Stimulated activated naive B cell treated with anti-CD40 and anti-IgM and Interleukin-4, amounts not matched to agents 10 μg/mL and 1 μg/mL and 100 μg/mL, for 72 hours (primary cell): ENCODE data around the gene FBXL7.

Experiments
- ATAC-seq, 2 donors: fragments of 150-1000 bp; cut with Tn5 transposase; replicated peaks; 2 replicates each; pipeline ENCODE4 v1.10.0; 2021; ENCODE audit warnings: moderate library complexity in 1 of 2
- DNase-seq: peaks from one replicate; pipeline ENCODE4 v3.0.0; 2021
- H3K27ac Mint-ChIP-seq: one replicate; pipeline ENCODE4 v1.8.0; 2022; ENCODE audit warnings: mild to moderate bottlenecking, mixed read lengths
- H3K27me3 Mint-ChIP-seq, 2 donors: one replicate each; pipeline ENCODE4 v1.8.0; 2022; ENCODE audit warnings: mixed read lengths in 2 of 2
- H3K36me3 Mint-ChIP-seq, 2 donors: one replicate each; pipeline ENCODE4 v1.8.0; 2022; ENCODE audit warnings: mixed read lengths in 2 of 2, mild to moderate bottlenecking in 1 of 2
- H3K4me1 Mint-ChIP-seq, 2 donors: one replicate each; pipeline ENCODE4 v1.8.0; 2022; ENCODE audit warnings: mixed read lengths in 2 of 2, mild to moderate bottlenecking in 1 of 2
- H3K4me3 Mint-ChIP-seq, 2 donors: one replicate each; pipeline ENCODE4 v1.8.0; 2022; ENCODE audit warnings: mild to moderate bottlenecking in 2 of 2, mixed read lengths in 2 of 2, moderate library complexity in 1 of 2
- H3K9me3 Mint-ChIP-seq, 2 donors: one replicate each; pipeline ENCODE4 v1.8.0; 2022; ENCODE audit warnings: mixed read lengths in 2 of 2, mild to moderate bottlenecking in 1 of 2

Gene FBXL7

DNA sequence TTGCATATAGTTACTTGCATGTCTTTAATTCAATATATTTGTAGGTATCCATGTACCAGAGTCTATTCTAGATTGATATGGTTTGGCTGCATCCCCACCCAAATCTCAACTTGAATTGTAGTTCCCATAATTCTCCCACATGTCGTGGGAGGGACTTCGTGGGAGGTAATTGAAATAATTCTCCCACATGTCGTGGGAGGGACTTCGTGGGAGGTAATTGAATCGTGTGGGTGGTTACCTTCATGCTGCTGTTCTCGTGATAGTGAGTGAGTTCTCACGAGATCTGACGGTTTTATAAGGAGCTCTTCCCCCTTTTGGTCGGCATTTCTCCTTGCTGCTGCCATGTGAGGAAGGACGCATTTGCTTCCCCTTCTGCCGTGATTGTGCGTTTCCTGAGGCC, 16.5 kb downstream of the FBXL7 start:
- no peak for DNase-seq
- ATAC-seq = no peak
- no peak overlapping the region for H3K4me3 Mint-ChIP-seq
- no peak overlapping the region for H3K27ac Mint-ChIP-seq
- peaks cover 7 to 11% of the 10 kb centered on the region in 2 donors for H3K9me3 Mint-ChIP-seq
- no peaks in the 10 kb centered on the region for H3K4me1 Mint-ChIP-seq
- H3K36me3 Mint-ChIP-seq = no peaks in the 10 kb centered on the region
- H3K27me3 Mint-ChIP-seq = no peaks in the 10 kb centered on the region

DNA sequence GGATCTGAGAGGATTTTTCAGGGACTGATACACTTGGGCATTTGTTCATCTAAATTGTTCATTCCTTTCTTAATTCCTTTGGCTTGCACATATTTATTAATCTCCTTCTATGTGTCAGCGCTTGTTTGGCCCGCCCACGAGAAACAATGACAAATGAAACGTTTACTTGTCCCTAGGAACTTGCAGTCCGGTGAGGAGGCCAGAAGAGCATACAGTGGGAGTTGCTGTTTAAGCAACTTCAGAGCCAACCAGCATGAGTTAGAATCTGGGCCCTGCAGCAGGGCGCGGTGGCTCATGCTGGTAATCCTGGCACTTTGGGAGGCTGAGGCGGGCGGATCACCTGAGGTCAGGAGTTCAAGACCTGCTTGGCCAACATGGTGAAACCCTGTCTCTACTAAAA, 18.8 kb downstream of the FBXL7 start:
- peaks cover 7 to 14% of the 10 kb centered on the region in 2 donors for H3K9me3 Mint-ChIP-seq
- no peak for ATAC-seq
- H3K27me3 Mint-ChIP-seq = no peaks in the 10 kb centered on the region
- no peaks in the 10 kb centered on the region for H3K36me3 Mint-ChIP-seq
- H3K4me3 Mint-ChIP-seq = no peak overlapping the region
- DNase-seq = no peak
- no peaks in the 10 kb centered on the region for H3K4me1 Mint-ChIP-seq
- no peak overlapping the region for H3K27ac Mint-ChIP-seq

DNA sequence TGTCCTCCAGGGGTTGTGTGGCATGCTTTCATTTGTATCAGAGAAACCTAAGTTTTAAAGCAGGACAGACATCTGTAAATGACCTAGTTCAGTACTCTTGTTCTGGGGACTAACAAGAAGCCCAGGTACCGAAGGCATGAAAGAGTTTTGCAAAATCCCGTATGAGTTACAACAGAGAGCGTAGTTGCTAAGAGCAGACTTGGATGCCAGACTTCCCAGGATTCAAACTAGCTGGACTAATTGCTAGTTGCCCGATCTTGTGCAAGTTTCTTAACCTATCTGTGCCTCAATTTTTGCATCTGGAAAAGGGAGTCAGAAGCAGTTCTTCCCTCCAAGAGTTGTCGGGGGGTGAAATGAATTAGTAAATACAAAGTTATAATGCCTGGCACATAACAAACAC, 20.9 kb downstream of the FBXL7 start:
- no peak overlapping the region for H3K27ac Mint-ChIP-seq
- no peak for ATAC-seq
- H3K4me1 Mint-ChIP-seq = no peaks in the 10 kb centered on the region
- H3K9me3 Mint-ChIP-seq = peaks cover 9 to 16% of the 10 kb centered on the region in 2 donors
- H3K4me3 Mint-ChIP-seq = no peak overlapping the region
- no peaks in the 10 kb centered on the region for H3K36me3 Mint-ChIP-seq
- no peak for DNase-seq
- no peaks in the 10 kb centered on the region for H3K27me3 Mint-ChIP-seq

DNA sequence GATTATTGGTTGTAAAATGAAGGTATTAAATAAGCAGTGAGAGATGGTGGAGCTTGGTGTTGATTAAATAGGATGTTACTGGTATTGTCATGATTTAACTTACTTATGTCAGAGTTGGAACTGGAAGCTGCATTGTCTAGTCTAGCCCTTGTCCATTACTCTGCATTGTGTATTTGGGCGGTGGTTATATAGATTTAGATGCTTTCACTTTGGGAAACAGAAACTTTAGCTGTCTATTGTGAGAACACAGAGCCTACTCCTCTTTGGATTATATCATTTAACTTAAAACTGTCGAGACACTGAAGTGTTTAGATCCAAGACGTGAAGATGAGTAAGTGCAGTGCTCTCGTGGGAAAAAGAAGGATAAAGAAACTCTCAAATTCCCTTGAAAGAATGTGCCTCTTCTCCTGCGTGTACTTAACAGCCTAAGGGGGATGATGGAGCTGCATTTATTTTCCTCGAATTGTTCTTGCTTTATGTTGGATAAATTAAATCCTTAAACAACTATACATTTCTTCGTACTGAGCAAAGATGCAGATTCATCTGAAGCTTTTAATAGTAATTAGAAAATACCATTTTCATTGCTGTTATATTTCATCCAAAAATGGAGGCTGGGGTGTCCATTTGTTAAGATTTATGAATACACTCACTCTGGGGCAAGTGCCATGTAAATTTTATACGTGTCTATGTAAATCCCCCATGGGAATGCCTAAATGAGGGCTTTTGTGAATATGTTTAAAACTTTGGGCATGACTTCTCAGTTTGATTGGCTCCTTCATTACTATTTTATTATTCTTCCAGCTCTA, 21.6 kb downstream of the FBXL7 start:
- peaks cover 12 to 16% of the 10 kb centered on the region in 2 donors for H3K9me3 Mint-ChIP-seq
- no peaks in the 10 kb centered on the region for H3K4me1 Mint-ChIP-seq
- H3K36me3 Mint-ChIP-seq = no peaks in the 10 kb centered on the region
- no peak for ATAC-seq
- no peak overlapping the region for H3K4me3 Mint-ChIP-seq
- no peak overlapping the region for H3K27ac Mint-ChIP-seq
- DNase-seq = no peak
- no peaks in the 10 kb centered on the region for H3K27me3 Mint-ChIP-seq

DNA sequence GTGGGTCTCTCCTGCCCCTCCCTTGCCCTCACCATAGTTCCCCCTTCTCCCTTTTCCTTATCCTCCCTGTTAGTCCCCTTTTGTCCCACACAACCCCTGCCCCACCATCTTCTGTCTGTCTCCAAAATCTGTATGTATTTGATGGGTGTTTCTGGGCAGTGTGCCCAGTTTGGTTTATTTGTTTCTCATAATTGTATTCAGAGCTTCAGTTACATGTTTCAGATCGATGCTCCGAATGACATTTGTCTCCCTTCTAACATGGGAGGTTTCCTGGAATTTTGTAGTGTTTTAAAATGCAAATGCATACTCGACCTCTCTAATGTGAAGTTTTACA, 22.2 kb downstream of the FBXL7 start:
- no peaks in the 10 kb centered on the region for H3K36me3 Mint-ChIP-seq
- ATAC-seq = no peak
- no peaks in the 10 kb centered on the region for H3K27me3 Mint-ChIP-seq
- no peak for DNase-seq
- H3K4me3 Mint-ChIP-seq = no peak overlapping the region
- peaks cover 12 to 16% of the 10 kb centered on the region in 2 donors for H3K9me3 Mint-ChIP-seq
- H3K27ac Mint-ChIP-seq = no peak overlapping the region
- no peaks in the 10 kb centered on the region for H3K4me1 Mint-ChIP-seq

DNA sequence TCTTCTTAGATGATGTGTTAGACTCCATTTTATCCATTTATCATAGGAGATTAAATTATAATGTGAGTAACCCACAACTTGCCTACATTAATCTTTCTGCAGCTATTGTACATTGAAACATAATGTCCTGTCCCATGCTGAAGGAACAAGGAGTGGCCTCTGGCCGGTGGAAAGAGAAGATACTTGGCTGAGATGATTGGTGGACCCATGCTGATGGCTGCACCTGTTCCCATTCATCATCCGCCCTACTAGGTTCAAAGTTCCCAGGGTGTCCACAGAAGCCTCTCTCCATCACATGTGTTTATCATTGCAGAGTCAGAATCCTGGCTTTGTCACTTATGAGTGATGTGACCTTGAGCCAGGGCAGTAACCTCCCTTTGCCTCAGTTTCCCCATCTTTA, 24.7 kb downstream of the FBXL7 start:
- H3K27me3 Mint-ChIP-seq = no peaks in the 10 kb centered on the region
- H3K27ac Mint-ChIP-seq = no peak overlapping the region
- H3K9me3 Mint-ChIP-seq = peaks cover 5 to 9% of the 10 kb centered on the region in 2 donors
- ATAC-seq (no peak), DNase-seq (no peak)
- no peaks in the 10 kb centered on the region for H3K4me1 Mint-ChIP-seq
- H3K36me3 Mint-ChIP-seq = no peaks in the 10 kb centered on the region
- H3K4me3 Mint-ChIP-seq = no peak overlapping the region

DNA sequence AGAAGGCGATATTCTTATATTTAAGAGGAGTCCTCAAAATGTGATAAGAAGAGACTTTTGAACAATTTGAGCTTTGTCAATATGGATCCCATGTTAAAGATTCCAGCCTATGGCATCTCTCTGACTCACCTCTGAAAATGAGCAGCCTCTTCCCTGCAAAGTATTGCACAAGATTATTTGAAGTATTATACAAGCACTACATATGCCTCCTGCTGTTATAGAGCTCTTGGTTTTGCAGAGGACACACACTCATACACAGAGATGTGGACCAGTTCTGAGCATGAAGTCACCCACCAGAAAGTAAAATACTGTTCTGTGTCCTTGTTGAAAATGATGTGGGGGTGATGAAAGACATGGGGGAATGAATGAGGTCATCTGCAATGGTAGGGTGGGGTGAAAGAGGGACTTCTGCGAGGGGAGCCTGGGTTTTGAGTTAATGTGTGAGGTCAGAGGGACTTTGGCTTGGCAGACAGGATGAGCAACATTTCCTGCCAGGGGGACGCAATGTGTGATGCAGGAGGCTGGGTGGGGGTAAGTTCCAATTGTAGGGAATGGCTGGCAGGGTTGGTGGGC, 25.8 kb downstream of the FBXL7 start:
- Mint-ChIP-seq H3K27ac (no peak overlapping the region), H3K27me3 (no peaks in the 10 kb centered on the region), H3K4me1 (no peaks in the 10 kb centered on the region), H3K9me3 (peaks cover 5 to 9% of the 10 kb centered on the region in 2 donors), H3K36me3 (no peaks in the 10 kb centered on the region), H3K4me3 (no peak overlapping the region)
- DNase-seq (no peak), ATAC-seq (no peak)

DNA sequence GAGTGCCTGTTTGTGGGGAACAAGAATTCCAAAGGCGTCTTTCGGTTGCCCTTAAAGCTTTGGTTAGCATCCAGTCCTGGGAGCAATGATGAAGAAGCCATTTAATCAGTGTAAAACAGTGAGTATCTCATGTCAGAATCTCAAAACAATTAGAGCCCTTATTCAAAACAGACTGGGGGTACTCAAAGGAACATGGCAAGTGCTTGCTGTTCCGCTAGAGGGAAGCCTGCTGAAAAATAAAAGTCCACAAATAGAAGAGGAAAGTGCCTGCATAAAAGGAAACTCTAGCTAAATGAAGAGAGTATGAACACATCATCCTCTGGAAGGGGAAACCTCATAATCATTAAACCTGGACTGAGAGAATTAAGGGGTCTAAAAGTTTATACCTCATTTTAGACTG, 26.4 kb downstream of the FBXL7 start:
- H3K27me3 Mint-ChIP-seq = no peaks in the 10 kb centered on the region
- DNase-seq (no peak), ATAC-seq (no peak)
- no peak overlapping the region for H3K4me3 Mint-ChIP-seq
- peaks cover 5 to 9% of the 10 kb centered on the region in 2 donors for H3K9me3 Mint-ChIP-seq
- H3K4me1 Mint-ChIP-seq = no peaks in the 10 kb centered on the region
- H3K27ac Mint-ChIP-seq = no peak overlapping the region
- no peaks in the 10 kb centered on the region for H3K36me3 Mint-ChIP-seq

DNA sequence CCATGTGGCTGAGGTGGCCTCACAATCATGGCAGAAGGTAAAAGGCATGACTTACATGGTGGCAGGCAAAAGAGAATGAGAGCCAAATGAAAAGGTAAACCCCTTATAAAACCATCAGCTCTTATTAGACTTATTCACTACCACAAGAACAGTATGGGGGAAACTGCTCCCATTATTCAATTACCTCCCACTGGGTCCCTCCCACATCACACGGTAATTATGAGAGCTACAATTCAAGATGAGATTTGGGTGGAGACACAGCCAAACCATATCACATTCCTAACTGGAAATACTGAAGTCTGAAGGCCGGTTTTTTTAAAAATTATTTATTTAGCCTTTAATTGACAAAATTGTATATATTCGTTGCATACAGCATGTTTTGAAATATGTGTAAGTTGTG, 28.5 kb downstream of the FBXL7 start:
- DNase-seq (no peak), ATAC-seq (no peak)
- Mint-ChIP-seq H3K4me3 (no peak overlapping the region), H3K27ac (no peak overlapping the region), H3K27me3 (no peaks in the 10 kb centered on the region), H3K36me3 (no peaks in the 10 kb centered on the region), H3K9me3 (peaks cover 8 to 9% of the 10 kb centered on the region in 2 donors), H3K4me1 (no peaks in the 10 kb centered on the region)

DNA sequence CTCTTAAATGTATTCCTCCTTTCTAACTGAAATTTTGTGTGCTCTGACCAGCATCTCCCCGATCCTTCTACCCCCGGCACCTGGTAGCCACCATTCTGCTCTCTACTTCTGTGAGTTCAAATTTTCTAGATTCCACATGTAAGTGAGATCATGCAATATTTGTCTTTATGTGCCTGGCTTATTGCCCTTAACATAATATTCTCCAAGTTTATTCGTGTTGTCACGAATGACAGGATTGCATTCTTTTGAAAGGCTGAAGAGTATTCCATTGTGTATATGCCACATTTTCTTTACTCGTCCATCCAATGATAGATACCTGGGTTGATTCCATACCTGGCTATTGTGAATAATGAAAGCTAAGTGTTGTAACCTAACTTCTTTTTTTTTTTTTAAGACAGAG, 29.0 kb downstream of the FBXL7 start:
- Mint-ChIP-seq H3K4me3 (no peak overlapping the region), H3K9me3 (peaks cover 6 to 8% of the 10 kb centered on the region in 2 donors), H3K36me3 (no peaks in the 10 kb centered on the region), H3K27me3 (no peaks in the 10 kb centered on the region), H3K27ac (no peak overlapping the region), H3K4me1 (no peaks in the 10 kb centered on the region)
- DNase-seq (no peak), ATAC-seq (no peak)

DNA sequence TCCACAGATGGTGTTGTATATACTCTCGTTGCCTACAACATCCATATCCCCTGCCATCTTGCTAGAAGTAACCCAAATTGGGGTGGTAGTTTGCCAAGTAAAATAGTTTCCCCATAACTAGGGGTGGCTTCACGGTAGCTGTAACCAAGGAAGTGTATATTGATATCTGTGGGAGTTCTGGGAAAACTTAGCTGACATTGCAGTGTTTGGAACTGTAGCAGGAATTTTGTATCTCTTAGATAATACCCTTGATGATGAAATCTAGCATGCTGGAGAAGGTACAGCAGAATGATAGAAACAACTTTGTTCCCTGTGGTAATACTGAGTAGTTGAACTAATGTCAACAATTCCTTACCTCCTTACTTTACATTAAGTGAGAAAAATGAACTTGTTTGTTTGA, 29.8 kb downstream of the FBXL7 start:
- no peak for DNase-seq
- no peak for ATAC-seq
- no peaks in the 10 kb centered on the region for H3K4me1 Mint-ChIP-seq
- no peaks in the 10 kb centered on the region for H3K27me3 Mint-ChIP-seq
- H3K9me3 Mint-ChIP-seq = peaks cover 8 to 12% of the 10 kb centered on the region in 2 donors
- no peak overlapping the region for H3K4me3 Mint-ChIP-seq
- no peak overlapping the region for H3K27ac Mint-ChIP-seq
- no peaks in the 10 kb centered on the region for H3K36me3 Mint-ChIP-seq

DNA sequence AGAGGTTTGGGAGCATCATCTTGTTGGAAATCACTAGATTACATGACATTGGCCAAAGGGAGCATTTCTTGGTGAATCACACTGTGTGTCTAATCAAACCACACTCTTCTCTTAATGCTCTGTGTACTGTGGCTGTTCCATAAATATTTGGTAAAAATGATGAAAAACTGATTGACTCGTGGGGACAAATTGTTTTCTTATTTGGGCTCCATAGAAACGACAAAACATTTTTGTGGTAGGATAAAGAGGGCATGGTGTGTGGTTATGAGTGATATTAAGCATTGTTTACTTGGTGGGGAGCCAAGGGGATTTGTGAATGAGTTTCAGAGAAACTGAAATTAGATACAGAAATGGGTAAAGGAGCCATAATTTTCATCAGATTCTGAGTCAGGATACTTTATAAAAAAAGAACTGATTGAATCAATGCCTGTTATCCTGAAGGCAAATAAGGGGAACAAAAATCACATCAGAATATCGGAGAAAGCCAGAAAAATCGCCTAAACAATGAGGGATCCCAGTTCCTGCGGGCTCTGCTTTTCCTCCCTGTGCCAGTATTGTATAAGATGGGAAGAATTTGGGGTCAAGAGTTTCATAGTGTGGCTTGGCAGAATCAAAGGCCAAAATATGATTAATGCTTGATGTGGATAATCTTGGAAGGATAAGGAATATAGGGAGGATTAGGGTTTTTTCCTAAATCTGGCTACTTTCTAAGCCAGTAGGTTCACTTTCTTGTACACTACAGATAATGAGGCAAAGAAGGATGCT, 33.3 kb downstream of the FBXL7 start:
- H3K27ac Mint-ChIP-seq = no peak overlapping the region
- ATAC-seq = no peak
- no peaks in the 10 kb centered on the region for H3K27me3 Mint-ChIP-seq
- no peak overlapping the region for H3K4me3 Mint-ChIP-seq
- no peak for DNase-seq
- no peaks in the 10 kb centered on the region for H3K4me1 Mint-ChIP-seq
- H3K36me3 Mint-ChIP-seq = no peaks in the 10 kb centered on the region
- peaks cover 7 to 10% of the 10 kb centered on the region in 2 donors for H3K9me3 Mint-ChIP-seq

DNA sequence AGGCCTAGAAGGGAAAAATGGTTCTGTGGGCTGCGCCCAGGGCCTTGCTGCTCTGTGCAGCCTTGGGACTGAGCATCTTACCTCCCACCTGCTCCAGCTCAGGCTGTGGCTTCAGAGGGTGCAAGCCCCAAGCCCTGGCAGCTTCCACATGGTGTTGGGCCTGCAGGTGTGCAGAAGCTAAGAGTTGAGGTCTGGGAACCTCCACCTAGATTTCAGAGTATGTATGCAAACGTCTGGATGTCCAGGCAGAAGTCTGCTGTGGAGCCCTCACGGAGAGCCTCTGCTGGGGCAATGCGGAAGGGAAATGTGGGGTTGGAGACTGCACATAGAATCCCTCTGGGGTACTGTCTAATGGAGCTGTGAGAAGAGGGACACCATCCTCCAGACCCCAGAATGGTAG, 36.0 kb downstream of the FBXL7 start:
- DNase-seq = no peak
- H3K4me3 Mint-ChIP-seq = no peak overlapping the region
- H3K27me3 Mint-ChIP-seq = no peaks in the 10 kb centered on the region
- ATAC-seq = no peak
- no peaks in the 10 kb centered on the region for H3K36me3 Mint-ChIP-seq
- no peak overlapping the region for H3K27ac Mint-ChIP-seq
- H3K9me3 Mint-ChIP-seq = peaks cover 7% of the 10 kb centered on the region in 2 donors
- H3K4me1 Mint-ChIP-seq = no peaks in the 10 kb centered on the region

DNA sequence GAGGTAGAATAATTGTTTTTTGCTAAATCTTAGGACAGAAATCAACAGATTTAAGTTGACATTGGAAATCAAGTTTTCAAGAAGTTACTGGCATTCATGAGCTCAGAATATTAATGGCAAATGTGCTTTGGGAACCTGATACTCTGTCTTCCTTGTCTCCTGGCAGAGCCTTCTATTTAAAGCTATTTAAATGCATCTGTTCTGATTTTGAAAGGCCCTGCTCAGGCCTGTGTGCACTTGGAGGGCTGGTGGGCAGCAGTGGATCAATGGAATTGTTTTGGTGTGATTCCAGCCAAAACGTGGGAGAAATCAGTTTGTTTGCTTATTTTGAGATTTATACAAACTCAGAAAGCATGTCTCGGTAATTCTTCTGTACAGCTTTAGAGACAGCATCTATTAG, 38.5 kb downstream of the FBXL7 start:
- H3K4me3 Mint-ChIP-seq = no peak overlapping the region
- no peak overlapping the region for H3K27ac Mint-ChIP-seq
- no peak for ATAC-seq
- no peaks in the 10 kb centered on the region for H3K4me1 Mint-ChIP-seq
- DNase-seq = no peak
- H3K27me3 Mint-ChIP-seq = no peaks in the 10 kb centered on the region
- H3K9me3 Mint-ChIP-seq = peaks cover 4 to 9% of the 10 kb centered on the region in 2 donors
- H3K36me3 Mint-ChIP-seq = no peaks in the 10 kb centered on the region

DNA sequence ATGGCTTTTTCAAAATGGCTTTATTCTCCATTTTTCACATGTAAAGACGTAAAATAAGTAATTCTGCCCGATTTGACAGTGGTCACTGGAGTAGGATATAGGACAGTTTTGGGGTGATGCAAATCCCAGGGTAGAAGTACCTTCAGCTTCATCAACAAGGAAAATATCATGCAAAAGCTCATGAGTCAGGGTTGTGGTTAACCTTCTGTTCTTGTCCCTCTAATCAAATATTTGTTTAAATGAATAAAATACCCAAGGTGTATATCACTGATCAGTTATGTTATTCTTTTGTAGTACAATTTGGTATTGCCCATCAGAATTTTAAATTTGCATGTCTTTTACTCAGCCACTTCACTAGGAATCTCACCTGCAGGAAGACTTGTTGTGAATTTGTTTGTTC, 40.0 kb downstream of the FBXL7 start:
- H3K36me3 Mint-ChIP-seq = no peaks in the 10 kb centered on the region
- ATAC-seq (no peak), DNase-seq (no peak)
- no peaks in the 10 kb centered on the region for H3K4me1 Mint-ChIP-seq
- no peak overlapping the region for H3K27ac Mint-ChIP-seq
- no peak overlapping the region for H3K4me3 Mint-ChIP-seq
- H3K27me3 Mint-ChIP-seq = no peaks in the 10 kb centered on the region
- H3K9me3 Mint-ChIP-seq = peaks cover 0 to 6% of the 10 kb centered on the region in 2 donors
